Liver (tissue), 9 donors: ENCODE results near the gene ZBTB49. TPM values are rescaled to one million over a fixed set of nuclear protein-coding genes. Genes with fewer than 3 reads are reported as not detected.

ENCODE experiments used
- DNase-seq: peaks from one replicate; pipeline ENCODE4 v3.0.0-alpha.2; 2017; ENCODE audit warnings: low spot score
- H3K27ac ChIP-seq, 2 donors: one replicate each; pipeline ENCODE4 v1.7.0; 2013; ENCODE audit warnings: inconsistent platforms in 2 of 2, low read length in 2 of 2, control low read depth in 1 of 2, low read depth in 1 of 2, mild to moderate bottlenecking in 1 of 2
- H3K27me3 ChIP-seq, 4 donors: one replicate each; pipeline versions ENCODE4 v1.6.1 to v1.7.0; 2013; ENCODE audit warnings: low read length in 3 of 4, inconsistent platforms in 1 of 4, mild to moderate bottlenecking in 1 of 4, moderate library complexity in 1 of 4; ENCODE audit not compliant: control insufficient read depth in 4 of 4, insufficient read depth in 4 of 4
- H3K36me3 ChIP-seq, 4 donors: one replicate each; pipeline versions ENCODE4 v1.6.1 to v1.7.0; 2013; ENCODE audit warnings: low read length in 3 of 4, mild to moderate bottlenecking in 3 of 4, low read depth in 1 of 4, moderate library complexity in 1 of 4; ENCODE audit not compliant: control insufficient read depth in 4 of 4, insufficient read depth in 3 of 4
- H3K4me1 ChIP-seq, 4 donors: one replicate each; pipeline versions ENCODE4 v1.6.1 to v1.7.0; 2013; ENCODE audit warnings: low read length in 3 of 4, mild to moderate bottlenecking in 3 of 4, moderate library complexity in 1 of 4; ENCODE audit not compliant: control insufficient read depth in 4 of 4, insufficient read depth in 4 of 4
- H3K4me3 ChIP-seq, 3 donors: one replicate each; pipeline versions ENCODE4 v1.6.1 to v1.7.0; 2013; ENCODE audit warnings: low read length in 3 of 3, control low read depth in 1 of 3, low read depth in 1 of 3, mild to moderate bottlenecking in 1 of 3
- H3K9ac ChIP-seq, 2 donors: one replicate each; pipeline ENCODE4 v1.7.0; 2013; ENCODE audit warnings: low read length in 2 of 2, mild to moderate bottlenecking in 2 of 2, moderate library complexity in 2 of 2, control low read depth in 1 of 2, low read depth in 1 of 2
- H3K9me3 ChIP-seq, 4 donors: one replicate each; pipeline versions ENCODE4 v1.6.1 to v1.7.0; 2013; ENCODE audit warnings: low read length in 3 of 4; ENCODE audit not compliant: control insufficient read depth in 4 of 4
- ATF3 ChIP-seq: IDR thresholded peaks from 2 replicates; pipeline ENCODE4 v1.6.1; 2016; ENCODE audit warnings: antibody characterized with exemption
- CTCF ChIP-seq: fragments of 150-350 bp; IDR thresholded peaks from 2 replicates; pipeline ENCODE4 v1.5.1; 2017; ENCODE audit warnings: improper control_type of control experiment, low read depth, low read length; ENCODE audit not compliant: missing input control
- EGR1 ChIP-seq, 2 donors: IDR thresholded peaks; 2 replicates each; pipeline ENCODE4 v1.6.1; 2016 to 2018; ENCODE audit warnings: antibody characterized with exemption in 2 of 2, low read depth in 2 of 2
- FOXA1 ChIP-seq: IDR thresholded peaks from 2 replicates; pipeline ENCODE4 v1.6.1; 2016; ENCODE audit warnings: antibody characterized with exemption
- FOXA2 ChIP-seq: IDR thresholded peaks from 2 replicates; pipeline ENCODE4 v1.6.1; 2016; ENCODE audit warnings: antibody characterized with exemption
- GABPA ChIP-seq, 2 donors: IDR thresholded peaks in 1 of 2; conservative IDR thresholded peaks in 1 of 2; 2 replicates each; pipeline ENCODE4 v1.6.1; 2016; ENCODE audit warnings: antibody characterized with exemption in 2 of 2, mild to moderate bottlenecking in 1 of 2, moderate library complexity in 1 of 2
- HNF4A ChIP-seq, 2 donors: conservative IDR thresholded peaks; 2 replicates each; pipeline ENCODE4 v1.6.1; 2016; ENCODE audit warnings: antibody characterized with exemption in 2 of 2, mild to moderate bottlenecking in 2 of 2
- HNF4G ChIP-seq: IDR thresholded peaks from 2 replicates; pipeline ENCODE4 v1.6.1; 2016; ENCODE audit warnings: antibody characterized with exemption
- JUND ChIP-seq, 2 donors: IDR thresholded peaks; 2 replicates each; pipeline ENCODE4 v1.6.1; 2016; ENCODE audit warnings: antibody characterized with exemption in 2 of 2
- NR2F2 ChIP-seq: IDR thresholded peaks from 2 replicates; pipeline ENCODE4 v1.6.1; 2016; ENCODE audit warnings: antibody characterized with exemption
- RAD21 ChIP-seq, 2 donors: IDR thresholded peaks; 2 replicates each; pipeline ENCODE4 v1.6.1; 2016; ENCODE audit warnings: antibody characterized with exemption in 2 of 2, mild to moderate bottlenecking in 2 of 2
- RXRA ChIP-seq, 2 donors: IDR thresholded peaks; 2 replicates each; pipeline ENCODE4 v1.6.1; 2017 to 2018; ENCODE audit warnings: antibody characterized with exemption in 2 of 2, mild to moderate bottlenecking in 1 of 2
- SP1 ChIP-seq: IDR thresholded peaks from 2 replicates; pipeline ENCODE4 v1.6.1; 2018; ENCODE audit warnings: antibody characterized with exemption, mild to moderate bottlenecking
- TAF1 ChIP-seq: conservative IDR thresholded peaks from 2 replicates; pipeline ENCODE4 v1.6.1; 2016; ENCODE audit warnings: antibody characterized with exemption, mild to moderate bottlenecking
- YY1 ChIP-seq: IDR thresholded peaks from 2 replicates; pipeline ENCODE4 v1.6.1; 2016; ENCODE audit warnings: antibody characterized with exemption, mild to moderate bottlenecking
- WGBS: extraction: QIAGEN DNeasy Blood & Tissue Kit; methylation state at CpG from one replicate; pipeline ENCODE4 v1.1.7; 2013; 5-methylcytosine and 5-hydroxymethylcytosine counted together
- polyA plus RNA-seq, 2 donors: library from polyadenylated mRNA; stranded (reverse) in 1 of 2; unstranded in 1 of 2; fragments of 200-250 nt in 1 of 2; fragments of >200 nt in 1 of 2; fragmentation: Nextera tagmentation in 1 of 2; extraction: Ambion mirVana in 1 of 2; gene quantifications; one replicate each; pipeline versions ENCODE4 v1.2.1 to v1.2.3, GENCODE V29; 2013 to 2015
- total RNA-seq, 2 donors: library from RNA; depleted of rRNA; stranded (reverse); fragments of >200 nt; gene quantifications; one replicate each; pipeline ENCODE4 v1.2.3, GENCODE V29; 2014
- TF ChIP-seq, protein P1 (sequence below): IDR thresholded peaks from 2 replicates; pipeline ENCODE4 v1.6.1; 2016; ENCODE audit warnings: antibody characterized with exemption, mild to moderate bottlenecking
- TF ChIP-seq, protein P2 (sequence below): IDR thresholded peaks from 2 replicates; pipeline ENCODE4 v1.6.1; 2016; ENCODE audit warnings: antibody characterized with exemption
- TF ChIP-seq, protein P3 (sequence below): IDR thresholded peaks from 2 replicates; pipeline ENCODE4 v1.6.1; 2016; ENCODE audit warnings: antibody characterized with exemption
- donor health status: healthy.
- donor health status: healthy.
- donor health status: healthy.
- donor health status: healthy.
- donor health status: healthy.

Gene ZBTB49
- total and polyA plus RNA-seq, 4 donors, result 1.3 to 3.8 (median 2.0) TPM

DNA sequence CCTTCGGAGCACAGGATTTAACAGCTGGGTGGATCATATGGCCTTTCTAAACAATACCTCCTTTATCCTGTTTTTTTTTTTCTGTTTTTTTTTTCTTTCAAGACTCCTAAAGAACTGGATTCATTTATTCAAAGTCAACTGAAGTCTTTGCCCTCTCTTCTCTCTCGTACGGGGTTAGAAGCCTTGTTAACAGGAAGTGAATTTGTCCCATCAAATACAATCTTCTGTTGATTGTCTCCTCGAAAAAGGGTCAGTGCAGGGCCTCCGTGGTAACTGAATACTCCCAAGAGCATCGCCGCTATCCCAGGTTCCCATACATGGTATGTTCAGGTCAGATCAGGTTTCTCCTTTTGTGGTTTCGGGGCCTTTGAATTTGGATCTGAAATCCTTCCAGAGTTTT, 40.2 kb upstream of the ZBTB49 start:
- Histone ChIP-seq H3K36me3 (peaks cover 0 to 6% (median 6%) of the 10 kb centered on the region in 4 donors), H3K27me3 (no peaks in the 10 kb centered on the region), H3K4me1 (peaks cover 8 to 32% (median 21%) of the 10 kb centered on the region in 4 donors), H3K4me3 (no peak overlapping the region), H3K9me3 (no peaks in the 10 kb centered on the region), H3K9ac (no peak overlapping the region), H3K27ac (no peak overlapping the region)
- WGBS, result 88% methylated on average over 8 of the region's 8 CpGs
- no peak for DNase-seq
- TF ChIP-seq YY1, result no peak
- TF ChIP-seq, protein P1, sequence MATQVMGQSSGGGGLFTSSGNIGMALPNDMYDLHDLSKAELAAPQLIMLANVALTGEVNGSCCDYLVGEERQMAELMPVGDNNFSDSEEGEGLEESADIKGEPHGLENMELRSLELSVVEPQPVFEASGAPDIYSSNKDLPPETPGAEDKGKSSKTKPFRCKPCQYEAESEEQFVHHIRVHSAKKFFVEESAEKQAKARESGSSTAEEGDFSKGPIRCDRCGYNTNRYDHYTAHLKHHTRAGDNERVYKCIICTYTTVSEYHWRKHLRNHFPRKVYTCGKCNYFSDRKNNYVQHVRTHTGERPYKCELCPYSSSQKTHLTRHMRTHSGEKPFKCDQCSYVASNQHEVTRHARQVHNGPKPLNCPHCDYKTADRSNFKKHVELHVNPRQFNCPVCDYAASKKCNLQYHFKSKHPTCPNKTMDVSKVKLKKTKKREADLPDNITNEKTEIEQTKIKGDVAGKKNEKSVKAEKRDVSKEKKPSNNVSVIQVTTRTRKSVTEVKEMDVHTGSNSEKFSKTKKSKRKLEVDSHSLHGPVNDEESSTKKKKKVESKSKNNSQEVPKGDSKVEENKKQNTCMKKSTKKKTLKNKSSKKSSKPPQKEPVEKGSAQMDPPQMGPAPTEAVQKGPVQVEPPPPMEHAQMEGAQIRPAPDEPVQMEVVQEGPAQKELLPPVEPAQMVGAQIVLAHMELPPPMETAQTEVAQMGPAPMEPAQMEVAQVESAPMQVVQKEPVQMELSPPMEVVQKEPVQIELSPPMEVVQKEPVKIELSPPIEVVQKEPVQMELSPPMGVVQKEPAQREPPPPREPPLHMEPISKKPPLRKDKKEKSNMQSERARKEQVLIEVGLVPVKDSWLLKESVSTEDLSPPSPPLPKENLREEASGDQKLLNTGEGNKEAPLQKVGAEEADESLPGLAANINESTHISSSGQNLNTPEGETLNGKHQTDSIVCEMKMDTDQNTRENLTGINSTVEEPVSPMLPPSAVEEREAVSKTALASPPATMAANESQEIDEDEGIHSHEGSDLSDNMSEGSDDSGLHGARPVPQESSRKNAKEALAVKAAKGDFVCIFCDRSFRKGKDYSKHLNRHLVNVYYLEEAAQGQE, result no peak
- no peak for TF ChIP-seq GABPA (IDR thresholded peaks at IDR 0.05 in 1 of 2, conservative IDR thresholded peaks at IDR 0.05 in 1 of 2)
- no peak for TF ChIP-seq TAF1
- no peak for TF ChIP-seq RAD21 (IDR thresholded peaks at IDR 0.05)

- H3K9me3 ChIP-seq, result no peaks in the 10 kb centered on the region
- DNase-seq, result no peak
- TF ChIP-seq SP1, result no peak
- TF ChIP-seq, protein P2, sequence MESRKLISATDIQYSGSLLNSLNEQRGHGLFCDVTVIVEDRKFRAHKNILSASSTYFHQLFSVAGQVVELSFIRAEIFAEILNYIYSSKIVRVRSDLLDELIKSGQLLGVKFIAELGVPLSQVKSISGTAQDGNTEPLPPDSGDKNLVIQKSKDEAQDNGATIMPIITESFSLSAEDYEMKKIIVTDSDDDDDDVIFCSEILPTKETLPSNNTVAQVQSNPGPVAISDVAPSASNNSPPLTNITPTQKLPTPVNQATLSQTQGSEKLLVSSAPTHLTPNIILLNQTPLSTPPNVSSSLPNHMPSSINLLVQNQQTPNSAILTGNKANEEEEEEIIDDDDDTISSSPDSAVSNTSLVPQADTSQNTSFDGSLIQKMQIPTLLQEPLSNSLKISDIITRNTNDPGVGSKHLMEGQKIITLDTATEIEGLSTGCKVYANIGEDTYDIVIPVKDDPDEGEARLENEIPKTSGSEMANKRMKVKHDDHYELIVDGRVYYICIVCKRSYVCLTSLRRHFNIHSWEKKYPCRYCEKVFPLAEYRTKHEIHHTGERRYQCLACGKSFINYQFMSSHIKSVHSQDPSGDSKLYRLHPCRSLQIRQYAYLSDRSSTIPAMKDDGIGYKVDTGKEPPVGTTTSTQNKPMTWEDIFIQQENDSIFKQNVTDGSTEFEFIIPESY, result no peak
- TF ChIP-seq, protein P1, result no peak
- TF ChIP-seq FOXA1, result no peak
- no peak for TF ChIP-seq RAD21 (IDR thresholded peaks at IDR 0.05)
- no peak for TF ChIP-seq JUND (IDR thresholded peaks at IDR 0.05)
- no peak for TF ChIP-seq GABPA (IDR thresholded peaks at IDR 0.05 in 1 of 2, conservative IDR thresholded peaks at IDR 0.05 in 1 of 2)
- no peak for TF ChIP-seq TAF1
- no peak for TF ChIP-seq HNF4A (conservative IDR thresholded peaks at IDR 0.05)
- TF ChIP-seq ATF3, result no peak
- TF ChIP-seq, protein P3, sequence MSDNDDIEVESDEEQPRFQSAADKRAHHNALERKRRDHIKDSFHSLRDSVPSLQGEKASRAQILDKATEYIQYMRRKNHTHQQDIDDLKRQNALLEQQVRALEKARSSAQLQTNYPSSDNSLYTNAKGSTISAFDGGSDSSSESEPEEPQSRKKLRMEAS, result no peak
- TF ChIP-seq CTCF, result no peak
- TF ChIP-seq YY1, result no peak
- no peak for TF ChIP-seq RXRA (IDR thresholded peaks at IDR 0.05)
- TF ChIP-seq HNF4G, result no peak
- no peak for TF ChIP-seq FOXA2
- TF ChIP-seq NR2F2, result no peak
- TF ChIP-seq EGR1 (IDR thresholded peaks at IDR 0.05; ENCODE audit: low read depth in 2 of 2), result no peak
- no peak overlapping the region for H3K27ac ChIP-seq
- no peaks in the 10 kb centered on the region for H3K36me3 ChIP-seq
- H3K4me1 ChIP-seq, result peaks cover 6 to 33% (median 26%) of the 10 kb centered on the region in 4 donors
- no peak overlapping the region for H3K9ac ChIP-seq
- no peaks in the 10 kb centered on the region for H3K27me3 ChIP-seq
- no peak overlapping the region for H3K4me3 ChIP-seq
- 90% methylated on average over 11 of the region's 11 CpGs for WGBS
Measured at GRCh38 chr4:4254199-4254598, 35.9 kb upstream of the ZBTB49 start.
